ENCODE measurements around the gene TBL2.
"Not testable (repeated sequence)": the region's sequence is repeated elsewhere in the genome, so short reads cannot be mapped to it uniquely, and the experiment has no call there.

Gene TBL2

DNA sequence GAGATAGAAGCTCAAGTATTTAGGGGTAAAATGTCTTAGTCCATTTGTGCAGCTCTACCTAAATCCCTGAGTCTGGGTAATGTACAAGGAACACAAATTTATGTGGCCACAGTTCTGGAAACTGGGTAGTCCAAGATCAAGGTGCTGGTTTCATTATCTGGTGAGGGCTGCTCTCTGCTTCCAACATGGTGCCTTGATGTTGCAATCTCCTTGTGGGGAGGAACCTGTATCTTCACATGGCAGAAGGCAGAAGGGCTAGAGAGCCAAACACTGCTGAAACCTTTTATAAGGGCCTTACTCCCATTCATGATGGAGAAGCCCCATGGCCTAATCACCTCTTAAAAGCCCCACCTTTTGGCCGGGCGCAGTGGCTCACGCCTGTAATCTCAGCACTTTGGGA is 47.6 kb downstream of the TBL2 start:
- in situ Hi-C loops (cut with MboI; ENCODE audit: low sequenced_read_pairs, unreplicated experiment) = no loop called here

GRCh38 chr7:73526896-73527821 is 51.2 kb downstream of the TBL2 start:
- DNase-seq (ENCODE audit: low spot score) = no peak
- in situ Hi-C loops (cut with MboI; ENCODE audit: low sequenced_read_pairs, unreplicated experiment) = no loop called here
- no peak for TF ChIP-seq CTCF (IDR thresholded peaks at IDR 0.05; ENCODE audit: borderline replicate concordance, control extremely low read depth, extremely low read depth, insufficient read depth, missing control alignments)

More for the DNA sequence above, 47.6 kb downstream of the TBL2 start:
- TF ChIP-seq CTCF (IDR thresholded peaks at IDR 0.05; ENCODE audit: borderline replicate concordance, control extremely low read depth, extremely low read depth, insufficient read depth, missing control alignments) = no peak
- DNase-seq (ENCODE audit: low spot score) = no peak

GRCh38 chr7:73526158-73526494 is 52.3 kb downstream of the TBL2 start:
- DNase-seq (ENCODE audit: low spot score); in situ Hi-C loops (cut with MboI; ENCODE audit: low sequenced_read_pairs, unreplicated experiment): not testable (repeated sequence)

- DNase-seq (ENCODE audit: low spot score) = peak; percentile 98
- in situ Hi-C loops (cut with MboI; ENCODE audit: low sequenced_read_pairs, unreplicated experiment) = no loop called here
- TF ChIP-seq CTCF (IDR thresholded peaks at IDR 0.05; ENCODE audit: borderline replicate concordance, control extremely low read depth, extremely low read depth, insufficient read depth, missing control alignments) = no peak
These were observed 56.1 kb downstream of the TBL2 start, which contains the start of gene BAZ1B for GRCh38 chr7:73522105-73522872. BAZ1B (minus strand) TSS chr7:73522293; CDS start chr7:73521933, 360 bp downstream.

GRCh38 chr7:73521636-73522104 is 56.7 kb downstream of the TBL2 start:
- DNase-seq (ENCODE audit: low spot score) = peak; percentile 85
- in situ Hi-C loops (cut with MboI; ENCODE audit: low sequenced_read_pairs, unreplicated experiment) = no loop called here
- TF ChIP-seq CTCF (IDR thresholded peaks at IDR 0.05; ENCODE audit: borderline replicate concordance, control extremely low read depth, extremely low read depth, insufficient read depth, missing control alignments) = no peak

GRCh38 chr7:73520673-73521635 is 57.4 kb downstream of the TBL2 start:
- in situ Hi-C loops (cut with MboI; ENCODE audit: low sequenced_read_pairs, unreplicated experiment) = no loop called here
- DNase-seq (ENCODE audit: low spot score) = no peak

More at GRCh38 chr7:73520673-73521635, 57.4 kb downstream of the TBL2 start:
- no peak for TF ChIP-seq CTCF (IDR thresholded peaks at IDR 0.05; ENCODE audit: borderline replicate concordance, control extremely low read depth, extremely low read depth, insufficient read depth, missing control alignments)
